ENCODE measurements around the gene METTL22.

The METTL22 gene

GRCh38 chr16:8668113-8668512, 46.6 kb downstream of the METTL22 start:
- no peak for DNase-seq (ENCODE audit: low read depth)

GRCh38 chr16:8669481-8669880, 48.0 kb downstream of the METTL22 start:
- no peak for DNase-seq (ENCODE audit: low read depth)

- no peak for DNase-seq (ENCODE audit: low read depth)
These were observed 48.6 kb downstream of the METTL22 start for GRCh38 chr16:8670014-8670560.

- no peak for DNase-seq (ENCODE audit: low read depth)
These were observed 52.3 kb downstream of the METTL22 start for GRCh38 chr16:8673611-8674412.

- DNase-seq (ENCODE audit: low read depth), result peak; percentile 43
These were observed 53.0 kb downstream of the METTL22 start, which contains the start of gene ABAT for GRCh38 chr16:8674413-8675022. ABAT (plus strand) TSS chr16:8674617; CDS start chr16:8735740, 61,123 bp downstream.

- DNase-seq (ENCODE audit: low read depth), result no peak
These were observed 54.0 kb downstream of the METTL22 start for GRCh38 chr16:8675183-8676159.

GRCh38 chr16:8676160-8676547, 54.7 kb downstream of the METTL22 start:
- DNase-seq (ENCODE audit: low read depth), result no peak

GRCh38 chr16:8676737-8677375, 55.4 kb downstream of the METTL22 start:
- no peak for DNase-seq (ENCODE audit: low read depth)

DNA sequence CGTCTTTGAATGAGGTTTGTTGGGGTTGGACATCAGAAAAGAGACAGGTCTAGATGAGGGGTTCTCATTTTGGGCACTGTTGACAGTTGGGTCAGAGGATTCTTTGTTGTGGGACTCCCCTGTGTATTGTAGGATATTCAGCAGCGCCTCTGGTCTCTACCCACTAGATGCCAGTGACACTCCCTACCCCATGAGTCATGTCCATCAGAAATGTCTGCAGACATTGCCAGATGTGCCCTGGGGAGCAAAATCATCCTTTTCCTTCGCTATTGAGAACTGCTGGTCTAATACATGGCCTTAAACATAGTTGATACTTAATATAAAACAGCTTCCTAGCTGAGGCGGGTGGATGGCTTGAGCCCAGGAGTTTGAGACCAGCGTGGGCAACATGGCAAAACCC, 56.0 kb downstream of the METTL22 start:
- peak; percentile 48 for DNase-seq (ENCODE audit: low read depth)

- peak; percentile 87 for DNase-seq (ENCODE audit: low read depth)
These were observed 56.8 kb downstream of the METTL22 start for GRCh38 chr16:8678068-8678927.

DNA sequence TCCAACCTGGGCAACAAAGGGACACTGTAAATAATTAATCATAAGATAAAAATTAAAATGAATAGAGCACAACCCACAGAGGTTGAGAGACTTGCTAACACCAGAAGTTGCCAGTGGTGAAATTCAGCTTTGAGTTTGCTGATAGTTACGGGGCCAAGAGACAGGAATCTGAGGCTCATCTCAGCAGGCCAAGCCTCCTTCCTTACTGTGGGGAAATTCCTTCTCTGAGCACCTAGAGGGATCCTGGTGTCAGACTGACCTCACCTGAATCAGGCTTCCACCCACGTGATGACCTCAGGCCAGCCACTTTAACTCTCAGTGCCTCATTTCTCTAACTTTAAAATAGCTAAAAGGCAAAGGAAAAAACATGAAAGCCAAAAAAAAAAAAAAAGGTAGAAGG, 57.7 kb downstream of the METTL22 start:
- no peak for DNase-seq (ENCODE audit: low read depth)

GRCh38 chr16:8682551-8683259, 61.2 kb downstream of the METTL22 start:
- DNase-seq (ENCODE audit: low read depth), result no peak

DNA sequence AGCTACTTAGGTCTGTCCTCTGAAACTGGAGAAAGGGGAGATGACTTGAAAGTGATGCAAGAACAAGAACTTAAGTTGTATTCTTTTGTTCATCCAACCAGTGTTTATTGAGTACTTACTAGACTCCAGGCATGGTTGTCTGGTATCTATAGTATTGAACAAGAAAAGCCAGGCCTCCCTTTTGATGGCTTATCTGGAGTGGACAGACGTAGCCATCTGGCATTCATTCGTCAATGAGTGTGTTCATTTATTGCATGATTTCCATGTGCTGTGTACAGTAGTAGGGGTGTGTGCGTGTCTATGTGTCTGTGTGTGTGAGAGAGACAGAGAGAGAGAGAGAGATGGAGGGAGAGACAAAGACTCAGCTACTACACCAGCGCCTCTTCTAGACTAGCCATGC, 62.1 kb downstream of the METTL22 start:
- DNase-seq (ENCODE audit: low read depth), result no peak

GRCh38 chr16:8685617-8686016, 64.1 kb downstream of the METTL22 start:
- no peak for DNase-seq (ENCODE audit: low read depth)

DNA sequence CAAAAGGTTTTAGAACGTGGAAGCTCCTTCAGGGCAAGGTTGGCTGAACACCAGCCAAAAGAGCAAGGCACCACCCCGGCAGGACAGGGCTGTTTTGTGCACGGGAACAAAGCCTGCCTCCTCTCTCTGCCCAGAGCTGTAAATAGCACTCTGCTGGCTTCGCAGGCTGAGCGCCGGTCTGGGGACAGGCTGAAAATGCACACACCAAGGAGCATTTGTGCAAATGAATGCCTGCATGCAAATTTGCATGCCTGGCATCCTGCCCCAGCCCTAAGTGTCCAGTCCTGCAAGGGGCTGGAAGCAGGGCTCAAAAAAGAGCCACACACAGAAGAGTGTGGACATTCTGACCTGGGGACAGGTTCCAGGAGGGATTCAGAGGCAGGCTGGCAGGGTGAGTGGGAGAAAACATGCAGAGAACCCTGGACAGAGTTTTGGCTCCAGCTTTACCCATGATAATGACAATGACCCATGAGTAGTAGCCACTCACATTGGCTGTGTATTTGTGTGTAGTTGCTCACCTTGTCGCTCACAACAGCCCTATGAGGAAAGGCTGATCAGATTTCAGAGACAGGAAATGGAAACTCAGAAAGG, 64.6 kb downstream of the METTL22 start:
- DNase-seq (ENCODE audit: low read depth), result no peak

DNA sequence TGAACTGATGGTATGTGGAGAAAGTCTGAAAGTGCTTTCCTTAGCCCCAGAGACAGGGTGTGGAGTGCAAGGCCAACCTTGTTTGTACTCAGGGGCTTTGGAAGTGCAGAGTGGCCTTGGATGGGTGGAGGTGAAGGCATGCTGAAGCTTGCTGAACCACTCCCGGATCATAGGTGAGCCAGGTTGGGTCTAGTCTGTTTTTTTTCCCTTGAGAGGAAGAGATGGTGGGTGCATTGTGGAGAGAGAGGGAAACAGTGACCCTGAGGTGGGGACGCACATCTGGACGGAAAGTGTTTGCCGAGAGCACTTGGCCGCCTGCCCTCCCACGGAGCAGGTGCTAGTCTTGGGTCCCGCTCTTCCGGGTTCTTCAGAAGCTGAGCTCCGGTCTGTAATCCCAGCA, 65.4 kb downstream of the METTL22 start:
- DNase-seq (ENCODE audit: low read depth), result no peak

DNA sequence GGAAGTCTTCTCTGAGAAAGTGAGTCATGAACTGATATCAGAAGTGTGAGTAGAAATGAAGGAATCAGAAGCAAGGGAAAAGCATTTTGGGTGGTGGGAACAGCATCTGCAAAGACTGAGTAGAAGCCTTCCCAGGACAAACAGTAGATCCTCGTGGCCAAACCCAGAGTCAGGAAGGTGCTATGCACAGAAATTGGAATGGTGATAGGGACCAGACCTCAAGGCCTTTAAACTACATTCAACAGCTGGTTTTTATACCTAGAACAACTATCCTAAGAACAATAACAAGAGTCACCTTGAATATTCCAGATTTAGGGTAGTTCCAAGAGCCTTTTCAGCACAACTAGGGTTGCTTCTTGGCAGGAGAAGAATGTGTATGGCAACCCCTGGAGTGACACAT, 68.2 kb downstream of the METTL22 start:
- DNase-seq (ENCODE audit: low read depth), result no peak

DNA sequence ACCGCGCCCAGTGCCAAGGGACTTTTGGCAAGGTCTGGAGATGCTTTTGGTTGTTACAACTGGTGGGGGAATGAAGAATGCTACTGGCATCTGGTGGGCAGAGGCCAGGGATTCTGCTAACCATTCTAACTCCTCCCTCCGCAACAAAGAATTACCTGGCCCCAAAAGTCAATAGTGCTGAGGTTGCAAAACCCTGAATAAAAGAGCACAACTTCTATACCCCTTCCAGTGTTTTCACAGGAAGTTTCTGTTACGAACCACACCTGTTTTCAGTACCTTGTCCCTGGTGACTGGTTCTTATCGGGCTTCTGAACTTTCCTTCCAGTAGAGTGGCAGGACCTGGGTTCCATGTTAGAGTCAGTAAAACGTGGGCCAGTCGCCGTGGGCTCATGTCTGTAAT, 70.2 kb downstream of the METTL22 start:
- DNase-seq (ENCODE audit: low read depth), result no peak

All from HS-5 (cell line).